Heart right ventricle (tissue), 16 donors: ENCODE measurements around the gene OXCT1. TPM values are rescaled to one million over a fixed set of nuclear protein-coding genes. Genes with fewer than 3 reads are reported as not detected.

Experiments
- ATAC-seq, 8 donors: fragments of 200-7000 bp; cut with Tn5 transposase; one replicate each; pipeline ENCODE4 v1.9.1; 2020; ENCODE audit warnings: mild to moderate bottlenecking in 8 of 8, moderate library complexity in 8 of 8, moderate number of reproducible peaks in 1 of 8
- DNase-seq, 2 donors: peaks; one replicate each; pipeline ENCODE4 v3.0.0-alpha.2; 2020
- H3K27ac ChIP-seq, 10 donors: fragments of 200-600 bp; sonication (generic) in 2 of 10; one replicate each; pipeline versions ENCODE4 v1.5.0 to v1.8.0; 2020 to 2022; ENCODE audit warnings: mild to moderate bottlenecking in 3 of 10
- H3K27me3 ChIP-seq, 7 donors: fragments of 200-600 bp; one replicate each; pipeline ENCODE4 v1.8.0; 2021 to 2022; ENCODE audit warnings: mild to moderate bottlenecking in 2 of 7
- H3K36me3 ChIP-seq, 9 donors: fragments of 200-600 bp; sonication (generic) in 1 of 9; one replicate each; pipeline versions ENCODE4 v1.5.0 to v1.8.0; 2020 to 2022; ENCODE audit warnings: mild to moderate bottlenecking in 2 of 9
- H3K4me1 ChIP-seq, 9 donors: fragments of 200-600 bp; sonication (generic) in 1 of 9; one replicate each; pipeline versions ENCODE4 v1.5.0 to v1.8.0; 2020 to 2022; ENCODE audit warnings: mild to moderate bottlenecking in 4 of 9
- H3K4me3 ChIP-seq, 10 donors: fragments of 200-600 bp; sonication (generic) in 2 of 10; one replicate each; pipeline versions ENCODE4 v1.5.0 to v1.8.0; 2020 to 2022; ENCODE audit warnings: mild to moderate bottlenecking in 7 of 10, moderate library complexity in 2 of 10
- H3K9me3 ChIP-seq, 11 donors: fragments of 200-600 bp in 10 of 11; sonication (generic) in 2 of 11; one replicate each; pipeline versions ENCODE4 v1.5.0 to v1.8.0; 2013 to 2022; ENCODE audit warnings: mild to moderate bottlenecking in 2 of 11, control low read depth in 1 of 11, moderate library complexity in 1 of 11
- WGBS, 2 donors: extraction: QIAGEN DNeasy Blood & Tissue Kit; methylation state at CpG; one replicate each; pipeline ENCODE4 v1.1.7; 2013; ENCODE audit warnings: inconsistent platforms in 1 of 2; 5-methylcytosine and 5-hydroxymethylcytosine counted together
- intact Hi-C, 10 donors: fragments of 100-400 bp; cut with DNase I; formaldehyde crosslinking; loops; one replicate each; pipeline versions ENCODE4 v1.11.1 to v1.14.2; 2022
- polyA plus RNA-seq, 2 donors: library from polyadenylated mRNA; stranded (reverse); fragments of 200-250 nt; gene quantifications; one replicate each; pipeline ENCODE4 v1.2.3, GENCODE V29; 2013
- total RNA-seq, 10 donors: library from RNA; stranded (reverse); fragmentation: NEBNext Ultra II Directional in 3 of 10; extraction: Animal tissue kit (Norgen Biotek cat#: 25700) in 3 of 10; gene quantifications; one replicate each; pipeline versions ENCODE4 v1.2.1 to v1.2.4, GENCODE V29; 2021 to 2023
- TF ChIP-seq, protein P1 (sequence below), 9 donors: fragments of 200-600 bp; sonication (generic) in 2 of 9; IDR thresholded peaks; one replicate each; pipeline versions ENCODE4 v1.5.0 to v1.8.0; 2021 to 2022; ENCODE audit warnings: antibody characterized with exemption in 9 of 9, mild to moderate bottlenecking in 5 of 9, moderate library complexity in 1 of 9
- donor health status: Arrhythmogenic right ventricular cardiomyopathy.
- donor health status: ischemic (EF 13 %, LVEDD 7.1; RV severe dilation, severe dysfunction).
- donor health status: healthy with polysubstance abuse.
- donor health status: DM: no; HTN: yes; CAD: no.
- donor health status: DM: no; HTN: no; CAD: no.
- donor health status: ischemic (EF 25% LVEDD 6.9; RV normal size, moderate dysfunction).
- donor health status: ischemic (EF 25% LVEDD 5.7; RV mildly dilated, moderate dysfunction).
- donor health status: healthy.
- donor health status: DM: yes; HTN: yes; CAD: no.
- donor health status: Ischemic cardiomyopathy.
- donor health status: ischemic (EF 35%, LVEDD 5.7; RV mildly dilated, moderate dysfunction).
- donor health status: nonischemic (EF 11% LVEDD 7.7; RV severe dilation, severe dysfunction).
- donor health status: DM: yes; HTN: yes; CAD: no.
- donor health status: PGD.
- donor health status: ischemic (EF 29% LVEDD 5.4; RV normal size, mild dysfunction).
- donor health status: nonischemic (EF 23%, LVEDD 6.1; RV moderate dilation, normal function).

Gene OXCT1
- total and polyA plus RNA-seq, 12 donors = 22.2 to 340 (median 234) TPM

- Histone ChIP-seq H3K27me3 (no peaks in the 10 kb centered on the region), H3K9me3 (no peaks in the 10 kb centered on the region), H3K36me3 (peaks cover 0 to 25% (median 0%) of the 10 kb centered on the region in 9 donors), H3K4me1 (peaks cover 0 to 35% (median 20%) of the 10 kb centered on the region in 9 donors), H3K4me3 (no peak overlapping the region), H3K27ac (no peak overlapping the region)
- intact Hi-C loops = no loop called here
- ATAC-seq (no peak), DNase-seq (no peak)
- TF ChIP-seq, protein P1, sequence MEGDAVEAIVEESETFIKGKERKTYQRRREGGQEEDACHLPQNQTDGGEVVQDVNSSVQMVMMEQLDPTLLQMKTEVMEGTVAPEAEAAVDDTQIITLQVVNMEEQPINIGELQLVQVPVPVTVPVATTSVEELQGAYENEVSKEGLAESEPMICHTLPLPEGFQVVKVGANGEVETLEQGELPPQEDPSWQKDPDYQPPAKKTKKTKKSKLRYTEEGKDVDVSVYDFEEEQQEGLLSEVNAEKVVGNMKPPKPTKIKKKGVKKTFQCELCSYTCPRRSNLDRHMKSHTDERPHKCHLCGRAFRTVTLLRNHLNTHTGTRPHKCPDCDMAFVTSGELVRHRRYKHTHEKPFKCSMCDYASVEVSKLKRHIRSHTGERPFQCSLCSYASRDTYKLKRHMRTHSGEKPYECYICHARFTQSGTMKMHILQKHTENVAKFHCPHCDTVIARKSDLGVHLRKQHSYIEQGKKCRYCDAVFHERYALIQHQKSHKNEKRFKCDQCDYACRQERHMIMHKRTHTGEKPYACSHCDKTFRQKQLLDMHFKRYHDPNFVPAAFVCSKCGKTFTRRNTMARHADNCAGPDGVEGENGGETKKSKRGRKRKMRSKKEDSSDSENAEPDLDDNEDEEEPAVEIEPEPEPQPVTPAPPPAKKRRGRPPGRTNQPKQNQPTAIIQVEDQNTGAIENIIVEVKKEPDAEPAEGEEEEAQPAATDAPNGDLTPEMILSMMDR (IDR thresholded peaks at IDR 0.05) = no peak
Measured at GRCh38 chr5:41785061-41785460, 85.2 kb downstream of the OXCT1 start.

DNA sequence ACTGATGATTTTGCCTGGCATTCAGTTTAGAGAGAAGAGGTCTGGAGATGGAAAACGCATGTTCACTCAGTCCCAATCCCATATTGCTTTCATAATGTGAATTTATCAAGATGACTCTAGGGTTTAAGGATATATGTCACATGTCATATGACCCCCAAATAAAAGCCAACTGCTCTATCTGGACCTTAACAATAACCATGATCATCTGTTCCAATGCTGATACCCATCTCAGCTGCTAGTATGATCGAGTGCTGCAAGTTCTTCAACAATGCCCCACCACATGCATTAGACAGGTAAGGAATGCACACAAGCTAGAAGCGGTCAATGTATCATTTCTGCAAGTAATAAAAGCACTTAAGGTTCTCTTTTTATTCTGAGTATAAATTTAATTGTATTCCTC, 91.8 kb downstream of the OXCT1 start:
- DNase-seq (no peak), ATAC-seq (no peak)
- intact Hi-C loops = no loop called here
- Histone ChIP-seq H3K27ac (no peak overlapping the region), H3K27me3 (no peaks in the 10 kb centered on the region), H3K36me3 (peaks cover 0 to 18% (median 0%) of the 10 kb centered on the region in 9 donors), H3K9me3 (no peaks in the 10 kb centered on the region), H3K4me1 (peaks cover 0 to 10% (median 0%) of the 10 kb centered on the region in 9 donors), H3K4me3 (no peak overlapping the region)
- TF ChIP-seq, protein P1 (IDR thresholded peaks at IDR 0.05) = no peak
- WGBS, 2 donors = 94 to 95% methylated on average over 3 of the region's 3 CpGs

DNA sequence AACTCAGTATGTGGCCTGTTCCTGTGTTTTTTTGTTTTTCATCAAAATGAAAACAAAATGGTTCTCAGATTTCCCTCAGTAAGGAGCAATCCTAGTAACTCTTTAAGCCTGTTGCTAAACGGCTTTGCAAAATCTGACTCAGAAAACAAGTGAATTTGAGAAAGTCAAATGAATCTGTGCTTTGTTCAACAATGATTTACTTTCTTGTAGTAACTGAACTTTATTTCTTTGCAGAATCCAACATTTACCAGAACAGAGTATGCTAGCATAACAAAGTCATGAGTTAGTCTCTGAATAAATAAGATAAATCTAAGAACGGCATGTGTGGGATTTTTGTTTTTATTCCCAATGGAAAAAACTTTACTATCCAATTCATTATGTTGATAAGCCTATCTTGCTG, 93.8 kb downstream of the OXCT1 start:
- ATAC-seq = peak in 1 of 8 donors; percentile 16
- H3K36me3 ChIP-seq = peaks cover 0 to 5% (median 0%) of the 10 kb centered on the region in 9 donors
- intact Hi-C loops = no loop called here
- H3K4me1 ChIP-seq = peaks cover 0 to 10% (median 0%) of the 10 kb centered on the region in 9 donors
- DNase-seq = no peak
- no peaks in the 10 kb centered on the region for H3K9me3 ChIP-seq
- no peak overlapping the region for H3K4me3 ChIP-seq
- no peaks in the 10 kb centered on the region for H3K27me3 ChIP-seq
- peak overlapping the region in 1 of 10 donors; percentile 3 for H3K27ac ChIP-seq
- WGBS, 2 donors = 60 to 63% methylated on average over 2 of the region's 2 CpGs
- TF ChIP-seq, protein P1 (IDR thresholded peaks at IDR 0.05) = no peak

GRCh38 chr5:41773799-41774198, 96.4 kb downstream of the OXCT1 start:
- H3K27me3 ChIP-seq = no peaks in the 10 kb centered on the region

More at GRCh38 chr5:41773799-41774198, 96.4 kb downstream of the OXCT1 start:
- WGBS, 2 donors = 98 to 99% methylated on average over 1 of the region's 1 CpG
- no peak overlapping the region for H3K27ac ChIP-seq
- ATAC-seq = no peak
- H3K4me3 ChIP-seq = no peak overlapping the region
- TF ChIP-seq, protein P1 (IDR thresholded peaks at IDR 0.05) = no peak
- intact Hi-C loops = no loop called here
- no peaks in the 10 kb centered on the region for H3K36me3 ChIP-seq
- DNase-seq = no peak
- H3K9me3 ChIP-seq = no peaks in the 10 kb centered on the region
- H3K4me1 ChIP-seq = peaks cover 0 to 10% (median 0%) of the 10 kb centered on the region in 9 donors
